Testis (tissue), 2 donors: Measurements from ENCODE around the gene RASA2.

Source experiments
- CTCF ChIP-seq, 3 experiments: fragments of 450-650 bp in 2 of 3; fragments of 200-600 bp in 1 of 3; sonication (generic) in 1 of 3; IDR thresholded peaks; one replicate each; pipeline ENCODE4 v1.5.1; 2016 to 2019; ENCODE audit warnings: antibody characterized with exemption in 3 of 3, mild to moderate bottlenecking in 2 of 3, moderate library complexity in 1 of 3
- POLR2A ChIP-seq: fragments of 450-650 bp; IDR thresholded peaks from one replicate; pipeline ENCODE4 v1.6.1; 2017; ENCODE audit warnings: antibody characterized with exemption, mild to moderate bottlenecking, moderate library complexity

GRCh38 chr3:141477224-141477623 lies 9.6 kb upstream of the RASA2 start:
- TF ChIP-seq CTCF (IDR thresholded peaks at IDR 0.05) (no peak), POLR2A (no peak)
